Stimulated activated CD8-positive, alpha-beta memory T cell treated with anti-CD3 and anti-CD28 coated beads, Interleukin-4, amount 100 ng/mL, for 4 hours (primary cell): ENCODE data around the gene ARHGEF10L.

Experiments
- DNase-seq, 2 donors: peaks; one replicate each; pipeline ENCODE4 v3.0.0-alpha.2; 2020; ENCODE audit warnings: low read depth in 2 of 2, low spot score in 1 of 2

The ARHGEF10L gene

DNA sequence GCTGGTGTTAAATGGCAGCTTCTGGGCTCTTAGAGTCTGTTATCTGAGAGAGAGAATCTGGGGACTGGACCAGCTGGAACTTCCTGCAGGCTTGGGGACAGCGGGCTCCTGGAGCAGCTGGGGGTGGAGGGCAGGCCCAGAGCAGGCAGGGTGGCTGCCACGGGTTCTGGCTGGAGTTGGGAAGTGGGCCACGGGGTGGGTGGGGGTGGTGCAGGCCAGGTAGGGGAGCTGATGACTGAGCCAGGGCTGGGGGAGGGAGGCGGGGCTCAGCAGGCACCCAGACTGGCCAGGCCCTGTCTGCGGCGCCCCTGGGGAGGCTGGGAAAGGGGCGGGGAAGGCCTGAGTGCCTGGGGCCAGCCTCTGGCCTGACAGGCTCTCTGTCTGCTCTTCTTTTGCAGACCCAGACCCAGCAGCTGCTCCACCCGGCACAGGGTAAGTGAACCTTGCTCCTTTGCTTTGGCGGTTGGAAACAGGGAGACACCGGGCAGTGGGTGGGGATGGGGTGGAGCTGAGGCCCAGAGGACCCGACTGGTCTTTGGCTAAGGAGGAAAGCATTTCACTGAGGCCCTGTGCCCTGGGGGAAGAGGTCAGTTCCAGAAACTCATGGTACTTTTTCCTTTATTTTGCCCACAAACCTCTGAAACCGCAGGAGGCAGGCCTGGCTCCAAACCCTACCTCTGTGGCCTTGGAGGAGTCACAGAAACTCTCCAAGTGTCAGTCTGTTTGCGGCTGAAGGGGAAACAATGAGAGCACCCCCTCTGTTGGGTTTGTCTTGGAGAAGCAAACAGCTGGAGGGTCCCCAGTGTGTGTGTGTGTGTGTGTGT is 48.8 kb downstream of the ARHGEF10L start:
- no peak for DNase-seq

DNA sequence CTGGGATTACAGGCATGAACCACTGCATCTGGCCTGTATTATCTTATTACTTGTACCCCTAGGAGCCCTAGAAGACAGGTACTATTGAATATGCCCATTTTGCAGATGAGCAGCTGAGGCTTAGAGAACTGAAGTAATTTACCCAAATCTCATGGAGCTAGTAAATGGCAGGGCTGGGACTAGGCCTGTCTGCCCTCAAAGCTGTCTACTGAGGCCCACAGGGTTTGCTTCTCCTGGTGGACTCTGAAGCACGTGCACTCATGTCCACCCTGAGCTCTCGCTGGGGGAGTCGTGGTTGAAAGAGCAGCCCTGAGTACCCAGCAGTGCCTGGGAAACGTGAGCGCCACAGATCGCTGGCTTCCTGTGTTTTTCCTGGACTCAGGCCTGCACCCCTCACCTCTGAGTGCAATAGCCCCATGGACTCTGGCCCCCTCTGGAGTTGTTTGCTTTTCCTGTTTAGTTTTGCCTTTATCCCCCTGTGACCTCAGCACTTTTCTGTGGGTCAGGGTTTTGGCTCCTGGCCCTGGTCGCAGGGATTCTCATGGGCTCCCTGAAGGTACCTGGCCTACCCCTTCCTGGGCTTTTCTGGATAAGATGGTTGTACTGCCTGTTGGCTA is 52.4 kb downstream of the ARHGEF10L start:
- no peak for DNase-seq

DNA sequence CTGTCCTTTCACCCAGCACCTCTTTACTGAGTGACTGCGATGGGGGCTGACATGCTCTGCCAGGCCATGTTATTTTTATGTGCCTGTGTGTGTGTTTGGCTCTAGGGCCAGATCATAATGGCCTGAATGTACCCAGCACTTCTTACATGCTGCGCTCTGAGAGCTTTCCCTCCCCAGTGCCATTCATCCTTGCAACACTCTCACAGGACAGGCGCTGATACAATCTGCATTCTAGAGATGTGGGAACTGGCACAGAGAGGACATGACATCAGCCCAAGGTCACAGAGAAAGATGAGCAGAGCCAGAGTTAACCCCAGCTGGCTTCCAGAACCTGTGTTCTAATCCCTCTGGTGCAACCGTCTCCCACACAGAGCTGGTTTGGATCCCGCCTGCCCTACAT is 54.5 kb downstream of the ARHGEF10L start:
- DNase-seq: no peak

DNA sequence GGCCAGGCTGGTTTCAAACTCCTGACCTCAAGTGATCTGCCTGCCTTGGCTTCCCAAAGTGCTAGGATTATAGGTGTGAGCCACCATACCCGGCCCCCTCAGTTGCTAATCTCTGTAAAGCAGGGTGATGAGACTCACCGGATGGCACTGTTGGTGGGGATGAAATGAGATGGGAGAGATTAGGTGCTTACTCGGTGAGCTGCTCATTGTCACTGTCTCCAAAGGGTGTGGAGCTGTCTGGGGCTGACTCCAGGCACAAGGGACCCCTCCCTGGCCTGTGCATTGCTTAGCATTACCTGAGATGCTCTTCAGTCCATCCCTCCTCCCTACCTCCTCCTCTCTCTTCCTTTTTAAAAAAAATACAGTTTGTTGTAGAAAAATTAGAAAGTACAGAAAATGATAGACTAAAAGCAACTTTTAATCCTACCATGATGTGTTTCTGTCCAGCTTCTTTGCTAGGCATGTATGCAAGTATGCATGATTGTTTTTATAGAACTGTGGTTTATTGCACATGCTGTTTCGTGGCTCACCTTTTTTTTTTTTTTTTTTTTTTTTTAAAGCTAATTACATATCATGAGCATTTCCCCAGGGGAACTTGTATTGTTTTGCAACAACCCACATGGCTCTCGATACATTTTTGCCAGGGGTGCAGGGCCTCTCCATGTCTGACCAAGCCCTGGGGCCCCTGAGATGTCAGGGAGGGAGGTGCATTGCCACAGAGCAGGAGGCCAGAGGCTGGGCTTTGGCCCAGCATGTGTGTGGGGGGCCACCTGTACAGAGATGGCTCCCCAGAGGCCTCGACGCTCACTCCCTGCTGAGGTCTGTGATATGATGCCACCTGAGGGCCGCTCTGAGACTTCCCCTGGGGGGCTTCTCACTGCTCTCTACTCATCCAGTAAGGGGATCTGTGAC is 55.4 kb downstream of the ARHGEF10L start:
- no peak for DNase-seq

DNA sequence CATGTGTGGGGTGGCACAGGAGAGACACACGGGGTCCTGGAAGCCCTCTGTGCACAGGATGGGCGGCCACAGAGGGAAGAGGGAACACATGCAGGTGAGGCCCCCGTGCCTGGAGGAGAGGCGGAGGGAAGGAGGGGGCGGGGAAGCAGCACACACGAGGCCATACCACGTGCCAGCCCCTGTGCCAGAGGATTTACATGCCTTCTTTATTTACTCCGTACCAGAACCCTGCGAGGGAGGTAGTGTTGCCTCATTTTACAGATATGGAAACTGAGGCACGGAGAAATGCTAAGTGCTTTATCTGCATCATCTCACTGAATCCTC is 56.1 kb downstream of the ARHGEF10L start:
- no peak for DNase-seq

DNA sequence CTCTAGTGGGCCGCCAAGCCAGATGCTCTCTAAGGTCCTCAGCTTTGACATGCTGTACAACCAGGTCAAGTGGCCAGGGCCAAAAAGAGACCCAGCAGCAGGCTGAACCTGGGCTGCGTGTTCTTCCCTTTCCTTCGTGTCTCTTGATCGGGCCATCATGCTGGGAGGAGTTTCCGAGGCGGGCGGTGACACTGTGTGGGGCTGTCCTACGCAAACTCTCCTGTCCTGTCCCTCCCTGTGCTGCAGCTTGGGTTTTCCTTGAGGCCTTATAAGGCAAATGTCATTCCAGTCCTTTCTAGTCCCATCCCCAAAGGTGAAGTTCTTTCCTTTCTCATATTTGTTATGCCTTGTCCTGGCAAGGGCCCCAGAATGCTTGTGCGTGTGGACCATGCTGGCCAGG is 56.7 kb downstream of the ARHGEF10L start:
- no peak for DNase-seq

DNA sequence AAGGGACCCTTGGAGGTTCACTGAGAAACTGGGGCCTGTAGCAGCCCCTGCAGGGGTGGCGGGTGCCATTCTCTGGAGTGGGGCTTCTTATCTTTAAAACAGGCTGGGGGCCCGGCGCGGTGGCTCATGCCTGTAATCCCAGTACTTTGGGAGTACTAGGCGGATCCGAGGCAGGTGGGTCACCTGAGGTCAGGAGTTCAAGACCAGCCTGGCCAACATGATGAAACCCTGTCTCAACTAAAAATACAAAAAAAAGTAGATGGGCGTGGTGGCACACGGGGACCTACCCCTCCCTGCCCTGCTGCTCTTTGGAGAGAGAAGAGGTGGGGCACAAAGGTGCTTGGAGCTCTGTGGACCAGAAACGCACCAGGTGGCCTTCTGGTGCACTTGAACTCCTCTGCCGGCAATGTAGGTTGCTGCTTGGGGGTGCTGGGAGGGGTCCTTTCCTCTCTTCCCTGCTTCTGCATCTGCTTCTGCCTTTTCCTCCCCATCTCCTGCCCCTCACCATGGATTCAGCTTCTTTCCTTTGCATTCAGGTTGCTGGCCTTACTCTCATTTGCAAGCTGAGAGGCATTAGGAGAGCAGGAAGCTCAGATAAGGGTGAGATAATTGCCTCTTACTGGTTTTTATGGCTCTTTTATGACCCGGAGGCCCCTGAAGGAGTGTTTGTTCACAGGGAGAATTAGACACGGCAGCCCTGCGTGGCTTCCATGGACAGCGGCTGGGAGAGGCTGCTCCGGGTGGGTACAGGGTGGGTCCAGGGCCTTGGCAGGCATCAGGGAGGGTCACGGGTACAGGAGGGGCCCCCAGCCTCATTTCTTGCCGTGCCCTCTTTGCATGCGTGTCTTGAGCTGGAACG is 57.4 kb downstream of the ARHGEF10L start:
- no peak for DNase-seq

DNA sequence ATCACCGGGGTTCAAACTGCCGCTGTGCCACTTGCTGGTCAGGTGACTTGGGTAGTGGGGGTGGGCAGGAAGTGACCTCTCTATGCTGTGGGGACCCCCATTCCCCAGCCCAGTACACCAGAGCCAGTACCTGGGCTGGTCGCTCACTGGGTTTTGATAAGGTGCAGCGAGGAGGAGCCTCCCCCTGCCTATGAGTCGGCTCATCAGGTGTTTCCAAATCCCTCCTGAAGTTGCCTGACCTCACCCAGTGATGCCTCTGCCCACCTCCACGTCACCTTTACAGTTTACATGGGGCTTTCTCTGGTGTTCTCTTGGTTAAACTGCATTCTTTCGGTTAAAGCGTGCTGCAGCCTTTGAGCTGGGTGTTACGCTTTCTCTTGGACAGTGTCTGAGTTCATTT is 58.2 kb downstream of the ARHGEF10L start:
- DNase-seq: no peak

DNA sequence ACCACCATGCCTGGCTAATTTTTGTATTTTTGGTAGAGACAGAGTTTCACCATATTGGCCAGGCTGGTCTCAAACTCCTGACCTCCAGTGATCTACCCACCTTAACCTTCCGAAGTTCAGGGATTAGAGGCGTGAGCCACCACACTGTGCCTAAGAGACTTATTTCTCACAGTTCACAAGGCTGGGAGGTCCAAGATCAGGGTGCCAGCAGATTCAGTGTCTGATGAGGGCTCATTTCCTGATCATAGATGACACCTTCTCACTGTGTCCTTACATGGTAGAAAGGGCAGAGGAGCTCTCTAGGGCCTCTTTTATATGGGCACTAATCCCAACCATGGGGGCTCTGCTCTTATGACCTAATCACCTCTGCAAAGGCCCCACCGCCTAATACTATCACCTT is 58.8 kb downstream of the ARHGEF10L start:
- no peak for DNase-seq

DNA sequence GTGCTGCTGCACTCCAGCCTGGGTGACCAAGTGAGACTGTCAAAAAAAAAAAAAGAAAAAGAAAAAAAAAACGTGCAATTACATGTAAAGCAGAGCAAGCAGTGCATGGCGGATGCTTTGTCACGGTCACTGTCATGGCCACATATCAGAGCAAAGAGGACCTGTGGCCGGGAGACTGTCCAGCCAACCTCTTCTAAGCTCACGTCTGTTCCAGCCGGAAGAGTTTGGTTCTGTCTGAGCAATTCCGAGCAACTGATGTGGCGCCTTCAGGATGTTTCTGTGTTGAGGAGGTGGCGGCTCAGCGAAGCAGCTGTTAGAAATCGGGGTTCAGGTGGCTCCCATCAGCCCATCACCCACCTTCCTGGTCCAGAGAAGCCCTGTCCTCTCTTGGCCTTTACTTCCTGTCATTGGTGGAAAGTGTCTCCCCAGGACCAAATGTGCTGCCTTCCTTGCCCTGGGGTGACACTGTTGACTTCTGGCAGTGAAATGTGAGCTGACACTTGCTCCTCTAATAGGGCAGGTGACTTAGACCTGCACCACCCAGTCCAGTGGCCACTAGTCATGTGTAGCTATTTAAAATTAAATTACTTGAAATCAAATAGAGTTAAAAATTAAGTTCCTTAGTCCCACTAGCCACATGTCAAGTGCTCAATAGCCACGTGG is 59.9 kb downstream of the ARHGEF10L start:
- no peak for DNase-seq

DNA sequence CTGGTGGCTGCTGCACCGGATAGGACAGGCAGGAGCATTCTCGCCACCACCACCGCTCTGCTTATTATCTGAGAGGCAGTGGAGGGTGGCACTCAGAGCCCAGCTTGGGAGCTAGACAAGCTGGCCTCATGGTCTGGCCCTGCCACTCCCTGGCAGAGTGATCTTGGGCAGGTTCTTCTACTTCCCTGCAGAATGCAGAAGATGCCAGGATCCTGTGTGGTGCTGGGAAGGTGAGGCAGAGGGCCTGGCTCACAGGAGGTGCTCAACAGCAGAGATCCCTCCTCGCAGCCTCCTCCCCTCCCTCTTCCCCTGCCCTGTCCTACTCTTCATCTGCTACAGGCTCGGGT is 60.4 kb downstream of the ARHGEF10L start:
- no peak for DNase-seq

DNA sequence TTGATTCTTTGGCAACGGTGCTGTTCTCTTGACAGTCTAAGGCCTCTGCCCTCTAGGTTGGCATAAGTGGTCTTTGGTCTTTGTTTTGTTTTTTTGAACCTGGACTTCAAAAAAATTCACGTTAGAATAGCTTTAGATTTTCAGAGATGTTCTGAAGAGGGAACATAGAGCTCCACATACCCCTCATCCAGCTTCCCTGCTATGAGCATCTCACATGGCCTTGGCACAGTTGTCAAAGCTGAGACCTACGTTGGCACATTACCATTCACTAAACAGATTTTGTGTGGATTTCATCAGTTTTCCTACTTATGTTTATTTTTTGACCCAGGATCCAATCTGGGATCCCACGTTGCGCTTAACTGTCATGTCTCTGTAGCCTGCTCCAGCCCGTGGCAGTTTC is 60.8 kb downstream of the ARHGEF10L start:
- no peak for DNase-seq

DNA sequence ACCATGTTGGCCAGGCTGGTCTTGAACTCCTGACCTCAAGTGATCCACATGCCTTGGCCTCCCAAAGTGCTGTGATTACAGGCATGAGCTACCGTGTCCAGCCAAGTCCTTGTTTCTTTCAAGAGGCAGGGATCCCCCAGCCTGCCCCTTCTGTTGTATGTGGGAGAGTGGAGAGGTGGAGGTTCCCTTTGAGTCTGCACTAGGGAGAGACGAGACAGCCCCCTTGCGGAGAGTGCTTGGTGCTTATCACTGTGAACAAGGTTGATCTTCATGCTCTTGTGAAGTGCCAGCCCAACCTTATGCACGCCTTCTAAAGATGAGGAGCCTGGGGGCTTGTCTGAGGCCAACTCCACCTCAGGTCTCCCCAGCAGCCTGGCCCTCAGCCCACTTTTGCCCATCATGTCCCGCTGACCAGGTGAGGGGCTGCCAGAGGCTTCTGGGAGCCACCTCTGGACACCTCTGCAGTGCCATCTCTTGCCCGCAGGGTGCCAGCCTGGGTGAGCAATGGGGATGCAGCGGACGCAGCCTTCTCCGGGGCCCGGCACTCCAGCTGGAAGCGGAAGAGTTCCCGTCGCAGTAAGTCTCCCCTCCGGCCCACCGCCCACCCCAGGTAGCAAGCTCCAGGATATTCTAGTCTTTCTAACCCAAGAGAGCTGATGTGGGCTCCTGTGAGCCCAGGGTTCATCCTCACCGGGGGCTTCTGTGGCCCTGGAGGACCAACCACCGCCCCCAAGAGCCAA is 62.3 kb downstream of the ARHGEF10L start:
- DNase-seq: no peak

DNA sequence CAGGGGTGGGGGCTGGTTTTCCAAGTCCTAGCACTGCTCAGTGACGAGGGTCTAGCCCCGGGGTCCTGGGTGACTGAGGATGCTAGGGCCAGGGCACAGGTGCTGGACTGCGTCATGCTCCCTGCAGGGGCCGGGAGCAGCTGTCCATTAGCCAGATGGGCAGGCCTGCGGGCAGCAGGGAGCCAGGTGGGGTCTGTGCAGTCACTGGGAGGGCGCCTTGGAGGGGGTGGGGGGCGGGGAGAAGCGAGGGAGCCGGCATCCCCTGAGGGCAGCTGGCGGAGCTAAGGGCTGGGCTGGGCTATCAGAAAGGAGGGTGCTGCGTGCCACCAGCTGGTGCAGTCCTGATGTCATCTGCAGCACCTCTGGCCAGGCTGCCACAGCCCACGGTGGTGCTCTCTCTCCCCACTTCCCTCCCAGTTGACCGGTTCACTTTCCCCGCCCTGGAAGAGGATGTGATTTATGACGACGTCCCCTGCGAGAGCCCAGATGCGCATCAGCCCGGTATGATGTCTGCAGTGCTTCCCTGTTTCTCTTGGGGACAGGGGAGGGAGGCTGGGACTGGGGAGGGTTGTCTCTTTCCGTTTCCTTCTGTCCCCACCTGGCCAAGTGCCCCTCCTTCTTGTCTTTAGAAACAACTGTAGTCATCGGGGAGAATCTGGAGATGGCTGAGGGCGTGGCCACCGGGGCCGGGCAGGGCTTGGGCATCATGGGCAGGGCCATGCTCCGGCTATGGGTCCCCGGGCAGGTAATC is 63.8 kb downstream of the ARHGEF10L start:
- no peak for DNase-seq

DNA sequence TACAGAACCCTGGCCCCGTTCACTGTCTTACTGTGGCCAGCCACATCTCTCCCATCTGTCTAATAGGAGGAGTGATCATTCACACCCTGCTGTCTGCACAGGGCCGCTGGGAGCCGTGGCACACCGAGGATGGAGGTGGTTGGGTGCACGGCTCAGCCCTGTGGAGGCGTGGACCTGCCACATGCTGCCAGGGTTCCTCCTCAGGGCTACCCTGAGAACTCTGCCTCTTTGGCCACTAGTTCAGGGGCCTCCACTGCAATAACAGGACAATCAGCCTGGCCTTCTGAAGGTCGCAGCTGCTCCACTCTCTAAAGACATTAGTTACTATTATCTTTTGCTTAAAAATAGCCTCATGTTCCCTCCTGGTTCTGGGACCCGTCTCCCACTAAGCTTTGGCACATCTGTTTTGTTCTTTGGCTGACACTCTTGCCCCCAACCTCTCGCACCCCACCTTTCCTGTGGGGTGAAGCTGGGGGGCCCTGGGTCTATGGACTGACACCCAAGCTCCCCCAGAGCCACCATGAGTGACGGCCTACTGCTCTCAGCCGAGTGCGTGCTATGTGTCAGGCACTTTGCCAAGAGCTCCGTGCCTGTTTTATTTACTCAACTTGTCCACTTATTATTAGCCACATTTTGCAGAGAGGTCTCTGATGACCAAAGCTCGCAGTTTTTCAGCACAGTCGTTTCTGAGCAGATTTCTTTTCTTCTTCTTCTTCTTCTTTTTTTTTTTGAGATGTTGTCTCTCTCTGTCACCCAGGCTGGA is 66.3 kb downstream of the ARHGEF10L start:
- no peak for DNase-seq

DNA sequence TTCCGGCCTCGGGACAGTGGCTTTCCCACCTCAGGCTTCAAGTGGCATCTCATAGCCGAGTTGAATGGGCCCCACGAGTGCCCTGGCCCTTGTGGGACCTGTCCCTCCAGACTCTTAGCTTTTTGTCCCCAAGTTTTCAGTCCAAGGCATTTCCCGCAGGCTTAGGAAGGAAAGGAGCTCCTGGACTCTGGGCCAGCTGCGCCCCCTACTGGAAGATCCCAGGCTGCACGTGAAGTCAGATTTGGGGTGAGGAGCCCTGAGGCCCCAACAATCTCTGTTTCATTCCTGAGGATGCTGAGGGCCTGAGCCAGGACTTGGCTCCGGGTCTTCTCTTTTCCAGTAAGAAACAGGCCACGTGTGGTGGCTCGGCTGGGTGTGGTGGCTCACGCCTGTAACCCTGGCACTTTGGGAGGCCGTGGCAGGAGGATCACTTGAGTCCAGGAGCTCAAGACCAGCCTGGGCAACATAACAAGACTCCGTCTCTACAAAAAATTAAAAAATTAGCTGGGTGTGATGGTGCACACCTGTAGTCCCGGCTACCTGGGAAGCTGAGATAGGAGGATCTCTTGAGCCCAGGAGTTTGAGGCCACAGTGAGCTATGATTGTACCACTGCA is 67.4 kb downstream of the ARHGEF10L start:
- no peak for DNase-seq

DNA sequence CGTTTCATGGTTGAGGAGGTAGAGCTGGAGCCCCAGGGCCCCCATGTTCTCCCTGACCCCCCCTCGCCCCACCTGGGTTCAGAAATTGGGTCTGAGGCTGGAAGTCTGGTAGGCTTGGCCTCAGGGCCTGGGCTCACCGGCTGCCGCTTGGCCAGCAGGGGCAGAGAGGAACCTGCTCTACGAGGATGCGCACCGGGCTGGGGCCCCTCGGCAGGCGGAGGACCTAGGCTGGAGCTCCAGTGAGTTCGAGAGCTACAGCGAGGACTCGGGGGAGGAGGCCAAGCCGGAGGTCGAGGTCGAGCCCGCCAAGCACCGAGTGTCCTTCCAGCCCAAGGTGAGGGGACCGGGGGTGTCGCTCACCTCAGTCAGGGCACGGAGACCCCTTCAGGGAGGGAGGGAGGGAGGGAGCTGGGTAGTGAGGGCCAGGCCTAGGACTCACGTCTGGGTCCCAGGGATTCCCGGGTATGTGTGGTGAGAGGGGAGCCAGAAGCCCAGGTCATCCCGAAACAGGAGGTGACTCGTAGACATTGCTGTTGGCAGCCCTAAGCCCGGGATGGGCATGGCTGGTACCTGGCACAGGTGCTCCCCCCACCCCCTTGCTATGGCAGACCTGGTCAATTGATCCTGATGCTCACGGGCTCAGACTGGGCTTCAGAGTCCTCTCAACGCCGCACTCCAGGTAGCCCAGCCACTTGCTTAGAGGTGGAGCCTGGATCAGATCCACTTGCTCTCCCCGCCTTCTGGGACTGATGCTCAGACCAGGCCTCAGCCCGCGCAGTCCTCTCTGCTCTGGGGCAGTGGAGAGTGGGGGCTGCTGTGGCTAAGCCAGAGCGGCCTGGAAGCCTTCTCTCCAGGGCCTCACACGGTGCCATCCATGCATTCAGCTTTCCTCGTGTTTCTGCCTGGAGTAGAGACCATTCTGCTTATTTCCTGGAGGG is 68.4 kb downstream of the ARHGEF10L start:
- no peak for DNase-seq
